A204.1 (cell line): ENCODE results near the gene GPNMB.
"Not testable (repeated sequence)": the region's sequence is repeated elsewhere in the genome, so short reads cannot be mapped to it uniquely, and the experiment has no call there.

Source experiments
- FAIRE-seq: peaks from 2 replicates; lab custom pipeline; 2012; peaks lifted over from hg19 to GRCh38; lab: Jason Lieb, UNC

Gene GPNMB

GRCh38 chr7:23306936-23307521 lies 60.5 kb downstream of the GPNMB start:
- no peak for FAIRE-seq

GRCh38 chr7:23308754-23309153 lies 62.2 kb downstream of the GPNMB start:
- no peak for FAIRE-seq

GRCh38 chr7:23312141-23312540 lies 65.6 kb downstream of the GPNMB start:
- FAIRE-seq: not testable (repeated sequence)

- no peak for FAIRE-seq
Measured at GRCh38 chr7:23315366-23315765, 68.8 kb downstream of the GPNMB start.
